Fibroblast of mammary gland (primary cell): Measurements from ENCODE around the gene VENTX.

ENCODE experiments used
- DNase-seq: peaks from one replicate; pipeline ENCODE4 v3.0.0-alpha.2; 2010; ENCODE audit warnings: low read depth
- H3K4me3 ChIP-seq: 2 replicates; pipeline ENCODE4 v1.5.1; 2011; ENCODE audit warnings: low read depth, mild to moderate bottlenecking, low read length, moderate library complexity; ENCODE audit not compliant: control insufficient read depth
- TF ChIP-seq, protein P1 (sequence below): conservative IDR thresholded peaks from 2 replicates; pipeline ENCODE4 v1.5.1; 2011; ENCODE audit warnings: low read depth, low read length, inconsistent platforms; ENCODE audit not compliant: control insufficient read depth, insufficient read depth

Gene VENTX

GRCh38 chr10:133201948-133202725 is 35.5 kb upstream of the VENTX start:
- TF ChIP-seq, protein P1, sequence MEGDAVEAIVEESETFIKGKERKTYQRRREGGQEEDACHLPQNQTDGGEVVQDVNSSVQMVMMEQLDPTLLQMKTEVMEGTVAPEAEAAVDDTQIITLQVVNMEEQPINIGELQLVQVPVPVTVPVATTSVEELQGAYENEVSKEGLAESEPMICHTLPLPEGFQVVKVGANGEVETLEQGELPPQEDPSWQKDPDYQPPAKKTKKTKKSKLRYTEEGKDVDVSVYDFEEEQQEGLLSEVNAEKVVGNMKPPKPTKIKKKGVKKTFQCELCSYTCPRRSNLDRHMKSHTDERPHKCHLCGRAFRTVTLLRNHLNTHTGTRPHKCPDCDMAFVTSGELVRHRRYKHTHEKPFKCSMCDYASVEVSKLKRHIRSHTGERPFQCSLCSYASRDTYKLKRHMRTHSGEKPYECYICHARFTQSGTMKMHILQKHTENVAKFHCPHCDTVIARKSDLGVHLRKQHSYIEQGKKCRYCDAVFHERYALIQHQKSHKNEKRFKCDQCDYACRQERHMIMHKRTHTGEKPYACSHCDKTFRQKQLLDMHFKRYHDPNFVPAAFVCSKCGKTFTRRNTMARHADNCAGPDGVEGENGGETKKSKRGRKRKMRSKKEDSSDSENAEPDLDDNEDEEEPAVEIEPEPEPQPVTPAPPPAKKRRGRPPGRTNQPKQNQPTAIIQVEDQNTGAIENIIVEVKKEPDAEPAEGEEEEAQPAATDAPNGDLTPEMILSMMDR, result no peak
- H3K4me3 ChIP-seq, result no peak overlapping the region
- DNase-seq, result no peak

- no peak overlapping the region for H3K4me3 ChIP-seq
- no peak for DNase-seq
- TF ChIP-seq, protein P1, result no peak
Observed at GRCh38 chr10:133202778-133203651, 34.6 kb upstream of the VENTX start.

DNA sequence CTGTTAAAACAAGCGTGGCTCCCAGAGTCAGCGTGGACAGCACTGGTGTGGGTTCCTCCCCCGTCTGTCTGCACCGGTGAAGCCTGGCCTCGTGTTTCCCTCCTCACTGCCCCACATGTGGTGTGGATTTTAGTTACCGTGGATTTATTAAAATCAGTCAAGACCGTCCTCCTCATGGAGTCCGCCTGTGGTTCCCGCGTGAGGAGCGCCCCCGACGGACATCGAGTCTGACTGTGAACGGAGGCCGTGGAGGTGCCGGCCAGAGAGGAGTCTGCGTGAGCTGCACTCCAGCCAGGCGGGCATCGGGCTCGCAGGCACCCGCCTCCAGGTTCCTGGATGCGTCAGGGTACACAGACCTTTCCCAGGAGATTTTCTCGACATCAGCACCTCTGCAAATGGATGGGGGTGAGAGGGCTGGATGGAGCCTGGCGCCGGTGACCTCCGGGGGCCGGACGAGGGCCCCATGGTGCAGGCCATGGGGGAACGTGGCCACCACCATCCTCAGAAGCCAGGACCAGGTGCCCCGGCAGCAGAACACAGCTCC is 33.9 kb upstream of the VENTX start:
- no peak overlapping the region for H3K4me3 ChIP-seq
- no peak for DNase-seq
- TF ChIP-seq, protein P1, result no peak

GRCh38 chr10:133204226-133205015 is 33.2 kb upstream of the VENTX start:
- DNase-seq, result no peak
- TF ChIP-seq, protein P1, result no peak
- no peak overlapping the region for H3K4me3 ChIP-seq

GRCh38 chr10:133205146-133205545 is 32.5 kb upstream of the VENTX start:
- no peak overlapping the region for H3K4me3 ChIP-seq
- no peak for DNase-seq
- TF ChIP-seq, protein P1, result no peak
